Brain pericyte (primary cell): ENCODE data around the gene CDK18.

Source experiments
- DNase-seq: peaks from one replicate; pipeline ENCODE4 v3.0.0-alpha.2; 2012; ENCODE audit warnings: low read depth, low spot score

The CDK18 gene

DNA sequence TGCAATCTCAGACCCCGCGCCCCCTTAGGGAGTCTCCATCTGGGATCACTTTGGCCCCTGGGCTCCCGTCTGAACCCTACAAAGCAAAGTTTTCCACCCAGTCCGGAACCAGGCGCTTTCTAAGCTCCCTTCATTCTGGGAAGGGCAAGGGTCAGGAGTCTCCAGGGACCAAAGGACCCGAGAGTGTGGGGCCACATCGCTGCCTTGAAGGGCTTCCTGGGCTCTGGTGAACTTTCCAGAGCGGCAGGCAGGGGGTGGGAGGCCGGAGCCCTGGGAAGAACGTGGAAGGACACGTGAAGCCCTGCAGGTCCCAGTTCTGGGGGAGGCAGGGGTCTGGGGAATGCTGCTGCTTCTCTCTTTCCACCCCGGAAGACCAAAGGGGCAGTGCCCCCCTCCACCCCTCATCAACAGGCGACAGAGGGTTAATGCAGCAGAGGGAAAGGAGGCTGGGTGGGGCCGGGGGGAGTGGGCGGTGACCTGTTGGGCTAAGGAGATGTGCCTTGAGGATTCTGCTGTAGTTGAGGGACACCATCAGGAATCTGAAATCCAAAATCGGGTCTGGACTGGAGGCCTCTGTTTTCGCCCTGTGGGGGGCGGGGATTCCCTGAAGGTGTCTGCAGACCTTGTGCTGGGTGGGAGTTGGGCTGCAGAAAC lies 734 bp downstream of the CDK18 start:
- DNase-seq: no peak

DNA sequence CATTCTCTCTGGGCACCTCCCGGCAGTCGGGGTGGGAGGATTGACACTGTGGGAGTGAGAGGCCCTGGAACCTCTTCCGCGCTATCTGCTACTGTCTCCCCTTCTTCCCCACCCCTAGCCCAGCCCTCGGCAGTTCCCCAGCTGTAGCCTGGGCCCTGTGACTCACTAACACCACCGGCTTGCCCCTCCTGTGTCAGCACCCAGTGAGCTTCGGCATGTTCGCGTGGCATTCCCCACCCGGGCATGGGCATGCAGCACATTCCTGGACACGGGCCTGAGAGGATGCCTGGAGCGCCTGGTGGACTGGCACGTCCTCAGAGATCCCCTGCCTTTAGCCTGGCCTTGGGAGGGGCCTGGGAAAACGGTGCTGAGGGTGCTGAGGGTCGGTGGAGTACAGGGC lies 1.3 kb downstream of the CDK18 start:
- no peak for DNase-seq

DNA sequence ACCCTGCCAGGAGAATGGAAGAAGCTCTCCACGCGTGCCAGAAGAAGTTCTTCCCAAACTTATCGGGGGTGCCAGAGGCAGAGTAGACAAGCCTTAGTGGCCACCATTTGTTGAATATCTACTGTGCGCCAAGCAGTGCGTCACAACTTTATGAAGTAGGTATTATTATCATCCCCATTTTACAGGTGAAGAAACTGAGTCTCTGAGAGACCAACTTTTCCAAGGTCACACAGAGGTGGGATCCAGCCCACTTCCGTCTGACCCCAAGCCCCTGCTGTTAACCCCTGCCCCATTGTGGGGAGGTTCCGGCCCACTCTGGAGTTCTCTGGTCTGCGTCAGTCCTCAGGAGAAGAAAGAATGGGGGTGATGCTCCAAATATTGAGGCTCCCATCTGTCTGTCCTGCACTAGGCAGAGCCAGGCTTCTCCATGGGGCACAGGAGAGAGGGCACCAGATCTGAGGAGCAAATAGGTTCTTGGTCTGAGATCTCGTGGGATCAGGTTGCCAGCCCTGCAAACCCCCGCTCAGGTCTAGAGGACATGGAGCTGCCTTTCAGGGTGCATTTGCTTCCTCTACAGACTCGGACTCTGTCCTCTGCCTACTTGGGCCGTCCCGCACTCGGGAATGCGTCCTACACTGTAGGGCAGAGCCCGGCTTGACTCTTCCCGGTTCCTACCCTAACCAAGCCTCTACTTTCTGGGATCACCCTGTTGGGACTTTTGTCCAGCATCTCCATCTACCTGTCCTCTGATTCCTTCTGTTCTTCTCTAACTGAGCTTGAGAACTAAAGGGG lies 2.1 kb downstream of the CDK18 start:
- no peak for DNase-seq

DNA sequence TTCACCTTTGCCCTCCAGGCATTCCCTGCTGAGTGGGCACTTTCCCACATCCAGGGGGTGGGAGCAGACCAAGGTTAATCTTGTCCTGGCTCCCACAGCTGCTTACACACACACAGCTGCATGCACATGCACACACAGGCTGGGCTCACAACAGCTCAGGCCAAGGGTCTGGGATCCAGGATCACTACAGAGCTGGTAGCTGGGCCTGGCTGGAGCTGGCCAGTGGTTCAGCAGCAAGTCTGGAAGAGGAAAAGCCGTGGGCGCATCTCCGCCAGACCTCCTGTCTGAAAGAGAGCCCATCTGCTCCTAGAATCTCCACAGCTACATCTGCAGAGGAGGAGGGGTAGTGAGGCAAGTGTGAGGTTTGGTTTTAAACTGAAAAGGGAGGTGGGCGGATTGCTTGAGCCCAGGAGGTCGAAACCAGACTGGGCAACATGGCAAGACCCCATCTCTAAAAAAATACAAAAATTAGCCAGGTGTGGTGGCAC lies 3.8 kb downstream of the CDK18 start:
- DNase-seq: no peak

DNA sequence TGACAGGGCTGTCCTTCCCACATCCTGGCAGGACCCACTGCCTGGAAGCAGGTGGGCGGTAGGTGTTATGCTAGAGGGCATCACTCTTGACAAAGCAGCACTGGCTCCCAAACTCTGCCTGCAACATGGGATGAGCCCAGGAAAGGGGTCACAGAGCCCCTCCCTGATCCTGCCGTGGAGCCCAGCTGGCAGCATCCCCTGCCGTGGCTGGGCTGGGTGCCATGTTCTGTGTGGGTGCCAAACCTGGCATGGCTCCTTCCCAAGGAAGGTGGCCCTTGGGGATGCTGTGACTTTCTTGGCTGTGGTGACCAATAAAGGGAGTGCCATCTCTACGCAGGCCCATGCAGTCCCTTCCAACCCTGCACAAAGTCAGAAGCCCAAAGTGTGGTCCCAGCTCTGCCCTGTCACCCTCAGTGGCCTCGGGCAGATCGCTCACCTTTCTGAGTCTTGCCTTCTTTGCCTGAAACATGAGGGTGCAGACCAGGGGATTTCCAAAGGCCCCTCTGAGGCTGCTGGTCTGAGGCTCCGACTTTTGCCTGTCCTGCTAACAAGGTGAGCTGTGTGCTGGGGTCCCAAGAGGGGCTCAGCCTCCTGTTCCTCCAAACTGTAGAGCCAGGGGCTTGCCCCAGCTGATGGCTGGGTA lies 6.0 kb downstream of the CDK18 start:
- DNase-seq: no peak

DNA sequence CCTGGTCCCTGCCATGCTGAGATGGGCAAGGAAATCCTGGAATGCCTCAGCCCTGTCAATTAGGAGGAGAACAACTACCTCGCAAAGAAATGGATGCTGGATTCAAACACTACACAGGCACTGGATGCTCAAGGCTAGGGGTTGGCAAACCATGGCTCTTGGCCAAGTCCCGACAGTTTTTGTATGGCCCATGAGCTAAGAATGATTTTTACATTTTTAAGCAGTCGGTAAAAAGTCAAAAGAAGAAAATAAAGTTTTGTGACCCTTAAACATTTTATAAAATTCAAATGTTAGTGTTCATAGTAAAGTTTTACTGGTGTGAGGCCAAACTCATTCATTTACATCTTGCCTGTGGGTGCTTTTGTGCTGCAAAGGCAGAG lies 6.5 kb downstream of the CDK18 start:
- no peak for DNase-seq

DNA sequence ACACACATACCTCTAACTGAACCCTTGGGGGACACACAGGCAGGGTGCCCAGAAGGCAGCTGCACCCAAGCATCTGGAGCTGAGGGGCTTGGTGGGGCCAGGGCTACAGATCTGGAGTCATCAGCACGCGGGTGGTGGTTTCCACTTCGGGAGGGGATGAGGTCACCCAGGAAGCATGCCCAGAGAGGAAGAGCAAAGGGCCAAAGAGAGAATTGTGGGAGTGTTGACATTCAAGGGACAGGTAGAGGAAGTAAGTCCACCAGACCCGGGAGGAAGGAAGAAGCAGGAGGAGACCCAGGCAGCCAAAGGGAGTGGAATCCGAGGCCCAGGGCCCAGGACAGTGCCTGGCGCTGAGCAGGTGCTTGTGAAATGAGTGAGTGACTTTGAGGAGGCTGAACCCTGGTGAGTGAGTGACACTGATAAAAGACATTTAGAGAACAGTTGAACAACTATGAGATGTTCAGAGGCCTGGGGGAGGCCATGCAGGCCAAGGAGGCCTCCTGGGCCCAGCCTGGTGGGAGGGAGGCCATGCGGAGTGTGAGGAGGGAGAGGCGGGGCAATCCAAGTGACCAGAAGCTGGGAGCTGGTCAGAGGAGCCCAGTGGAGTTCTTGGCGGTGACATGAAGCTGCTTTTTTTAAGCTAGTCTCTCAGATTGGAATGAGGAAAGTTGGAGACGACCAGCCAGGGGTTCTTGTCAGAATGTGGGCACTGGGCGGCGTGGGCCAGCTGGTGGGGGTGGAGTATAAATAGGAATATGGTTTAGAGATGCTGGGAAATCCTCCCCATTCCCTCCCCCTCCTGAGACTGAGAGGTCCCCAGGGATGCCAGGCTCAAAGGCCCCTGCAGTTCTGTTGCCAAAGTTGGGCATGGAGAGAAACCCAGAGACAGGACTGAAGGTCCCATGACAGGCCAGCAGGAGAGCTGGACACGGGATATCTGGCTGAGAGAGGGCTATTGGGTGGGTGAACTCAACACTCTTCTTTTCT lies 7.9 kb downstream of the CDK18 start:
- no peak for DNase-seq

DNA sequence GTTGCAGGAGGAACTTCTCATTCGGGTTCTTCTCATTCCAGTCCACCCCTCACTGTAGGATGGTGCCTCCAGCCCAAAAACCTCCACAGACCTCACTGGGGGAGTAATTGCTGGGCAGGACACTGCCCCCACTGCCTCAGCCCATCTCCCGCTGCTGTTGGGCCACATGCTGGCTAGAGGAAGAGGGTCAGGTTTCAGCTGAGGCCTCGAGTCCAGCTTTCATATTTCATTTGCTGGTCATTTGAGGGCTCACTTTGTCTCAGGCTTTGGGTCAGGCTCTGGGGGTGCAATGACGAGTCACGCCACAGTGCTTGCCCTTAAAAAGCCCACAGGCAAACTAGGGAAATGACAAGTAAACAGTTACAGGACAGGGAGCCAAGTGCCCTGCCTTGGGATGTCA lies 9.3 kb downstream of the CDK18 start:
- no peak for DNase-seq

DNA sequence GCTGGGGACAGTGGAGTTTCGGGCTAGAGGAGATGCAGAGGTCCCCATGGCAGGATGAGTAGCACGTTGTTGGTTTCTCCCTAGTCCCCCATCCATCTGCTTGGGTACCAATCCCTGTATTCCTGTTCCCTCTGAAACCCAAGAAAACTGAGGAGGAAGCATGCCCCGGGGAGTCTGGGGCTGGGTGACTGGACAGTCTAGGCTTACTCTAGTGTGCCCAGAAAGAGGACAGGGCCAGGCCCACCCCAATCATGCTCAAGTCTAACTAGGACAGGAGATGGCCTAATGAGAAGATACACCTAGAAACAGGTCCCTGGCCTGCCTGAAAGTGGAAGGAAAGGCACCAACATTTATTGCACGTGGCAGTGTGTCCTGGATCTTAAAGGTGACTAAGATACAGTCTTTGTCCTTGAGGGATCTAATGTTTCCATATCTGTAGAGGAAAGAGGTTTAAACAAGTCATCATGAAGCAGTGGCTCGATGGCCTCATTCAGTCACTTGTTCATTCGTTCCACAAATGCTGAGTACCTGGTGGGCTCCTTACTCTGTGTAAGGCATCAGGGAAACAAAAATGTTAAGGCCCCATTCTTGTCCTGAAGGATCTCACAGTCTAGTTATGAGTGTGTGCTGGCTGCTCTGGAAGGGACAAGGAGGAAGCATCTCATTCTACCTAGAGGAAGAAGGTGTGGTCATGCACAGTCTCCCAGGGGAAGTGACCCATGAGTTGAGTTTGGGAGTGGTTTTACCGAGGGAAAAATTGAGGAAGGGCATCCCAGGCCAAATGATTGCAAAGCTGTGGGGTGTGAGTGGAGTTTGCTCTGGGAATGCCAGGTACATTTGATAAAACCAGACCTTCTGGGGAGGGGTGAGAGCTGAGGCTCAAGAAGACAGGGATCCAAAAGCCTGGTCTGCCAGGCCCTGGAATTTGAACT lies 10.0 kb downstream of the CDK18 start:
- no peak for DNase-seq

DNA sequence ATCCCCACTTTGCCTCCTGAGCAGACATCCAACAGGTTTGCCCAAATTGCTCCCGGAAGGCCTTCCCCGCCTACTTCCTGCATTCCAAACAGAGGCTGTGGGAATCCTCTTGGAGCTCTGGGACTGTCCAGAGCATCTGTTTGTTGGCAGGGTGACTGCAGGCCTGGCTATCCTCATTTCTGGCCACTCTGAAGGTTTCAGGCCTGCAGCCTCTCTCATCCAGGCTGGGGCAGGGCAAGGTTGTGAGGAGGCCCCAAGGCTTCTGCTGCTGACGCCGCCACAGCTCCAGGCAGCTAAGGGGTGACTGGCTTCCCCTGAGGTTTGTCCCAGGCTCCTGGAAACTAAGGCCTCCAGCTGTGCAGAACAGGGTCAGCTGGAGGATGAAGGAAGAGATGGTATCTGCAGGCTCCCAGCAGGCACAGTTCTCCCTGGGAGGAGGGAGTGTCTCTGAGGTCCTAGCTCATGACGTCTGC lies 11.3 kb downstream of the CDK18 start:
- peak; percentile 47 for DNase-seq

DNA sequence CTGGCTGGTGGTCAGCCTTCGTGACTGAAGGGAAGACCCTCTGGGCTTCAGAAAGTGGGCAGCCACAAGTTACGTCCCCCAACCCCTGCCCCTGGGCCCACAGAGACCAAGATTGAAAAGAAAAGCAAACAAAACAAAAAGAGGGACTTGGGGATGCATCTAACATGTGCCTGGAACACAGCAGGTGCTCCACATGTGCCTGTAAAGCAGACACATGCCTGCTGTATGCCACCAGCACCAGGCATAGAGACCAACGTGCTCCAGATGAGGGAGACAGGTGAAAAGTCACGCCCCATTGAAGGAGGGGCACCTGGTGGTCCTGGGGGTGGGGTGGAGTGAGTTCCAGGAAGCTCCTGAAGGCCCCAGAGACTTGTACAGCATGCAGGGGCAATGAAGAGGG lies 11.9 kb downstream of the CDK18 start:
- DNase-seq: no peak

DNA sequence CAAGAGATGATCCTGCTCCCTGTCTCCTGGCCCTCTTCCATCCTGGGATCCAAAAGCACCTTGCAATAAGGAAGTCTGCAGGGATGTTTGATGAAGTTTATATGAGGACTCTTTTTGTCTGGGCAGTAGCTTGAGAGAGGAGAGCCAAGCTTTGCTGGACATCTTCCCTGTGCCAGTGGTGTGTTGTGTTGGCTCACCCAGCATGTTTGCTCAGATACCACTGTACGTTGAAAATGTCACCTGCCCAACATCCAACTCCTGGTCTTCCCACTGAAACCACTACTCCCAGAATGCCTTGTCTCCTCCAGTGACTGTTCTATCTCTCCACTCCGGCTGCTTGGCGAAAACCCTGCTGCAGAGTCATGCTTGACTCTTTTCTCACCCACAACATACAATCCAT lies 12.8 kb downstream of the CDK18 start:
- DNase-seq: no peak

DNA sequence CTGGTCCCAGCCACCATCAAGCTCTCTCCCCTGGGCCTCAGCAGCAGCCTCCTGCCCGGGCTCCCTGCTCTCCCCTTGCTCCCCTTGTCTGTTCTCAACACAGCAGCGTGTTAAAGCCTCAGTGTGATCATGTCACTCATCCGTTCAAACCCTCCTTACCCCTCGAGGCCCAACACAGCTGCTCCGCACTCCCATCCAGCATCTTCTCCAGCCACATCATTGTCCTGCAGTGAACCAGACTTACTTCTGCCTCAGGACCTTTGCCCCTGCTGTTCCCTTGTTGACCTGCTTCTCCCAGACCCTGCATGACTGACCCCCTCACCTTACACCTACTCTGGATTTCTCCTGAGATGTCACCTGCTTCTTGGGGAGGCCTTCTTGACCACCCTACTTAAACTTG lies 13.3 kb downstream of the CDK18 start:
- DNase-seq: no peak

DNA sequence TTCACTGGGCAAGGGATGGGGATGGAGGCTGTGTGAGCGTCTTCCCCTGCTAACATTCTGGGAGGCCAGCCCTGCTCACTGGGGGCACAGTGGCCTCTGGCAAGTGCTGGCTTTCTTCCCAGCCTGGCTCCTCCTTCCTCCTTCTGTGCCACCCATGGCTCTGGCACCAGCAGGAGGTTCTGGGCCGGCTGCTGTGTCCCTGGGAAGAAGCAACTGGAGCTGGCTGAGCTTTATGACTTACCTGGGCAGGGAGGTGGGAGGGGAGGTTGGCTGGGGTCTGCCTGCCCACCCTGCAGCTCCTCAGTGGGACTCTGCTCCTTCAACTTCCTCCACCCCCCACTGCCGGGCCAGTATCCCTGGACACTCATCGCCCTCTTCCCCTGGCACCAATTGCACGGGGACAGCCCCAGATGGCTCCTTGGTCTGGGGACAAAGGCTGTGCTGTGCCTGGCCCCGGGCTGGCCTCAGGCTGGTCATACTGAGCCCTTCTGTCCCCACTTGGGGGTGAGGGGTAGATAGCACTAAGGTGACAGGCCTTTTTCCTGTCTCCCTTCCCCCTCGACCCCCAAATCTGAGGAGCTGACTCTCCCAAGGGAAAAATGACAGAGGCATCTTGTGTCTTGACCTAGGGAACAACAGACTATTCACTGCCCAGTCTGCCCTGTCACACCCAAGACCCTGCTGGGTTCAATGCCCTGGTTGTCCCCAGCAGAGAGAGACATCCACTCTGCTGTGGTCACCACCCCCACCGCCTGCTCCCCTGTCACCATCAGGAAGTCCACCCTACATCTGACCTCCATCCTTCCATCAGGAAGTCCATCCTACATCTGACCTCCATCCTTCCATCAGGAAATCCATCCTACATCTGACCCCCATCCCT lies 14.4 kb downstream of the CDK18 start:
- DNase-seq: no peak

DNA sequence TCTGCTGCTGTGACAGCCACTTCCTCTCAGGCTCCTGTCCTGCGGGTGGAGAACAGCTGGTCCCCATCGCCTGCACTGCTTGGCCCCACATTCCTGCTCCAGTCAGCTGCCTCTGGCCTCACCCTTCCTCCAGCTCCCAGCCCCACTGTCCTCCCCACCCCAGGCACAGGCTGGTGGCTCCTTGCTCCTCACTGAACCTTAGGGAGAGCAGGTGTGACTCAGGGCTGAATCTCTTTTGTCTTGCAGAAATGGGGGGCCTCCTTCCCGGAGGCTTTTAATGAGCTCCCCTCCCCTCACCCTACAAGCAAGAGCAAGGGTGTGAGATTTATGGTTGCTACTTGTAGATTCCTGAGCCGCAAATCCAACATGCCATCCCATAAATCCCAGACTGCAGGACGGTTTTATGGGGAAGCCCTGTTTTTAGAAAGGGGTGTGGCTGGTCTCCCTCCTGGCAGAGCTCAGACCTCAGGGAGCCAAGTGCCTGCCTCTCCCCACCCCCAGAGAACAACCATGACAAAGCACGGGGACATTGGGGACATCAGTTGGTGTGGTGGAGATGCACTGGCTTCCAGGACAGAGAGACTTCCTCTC lies 15.2 kb downstream of the CDK18 start:
- no peak for DNase-seq

DNA sequence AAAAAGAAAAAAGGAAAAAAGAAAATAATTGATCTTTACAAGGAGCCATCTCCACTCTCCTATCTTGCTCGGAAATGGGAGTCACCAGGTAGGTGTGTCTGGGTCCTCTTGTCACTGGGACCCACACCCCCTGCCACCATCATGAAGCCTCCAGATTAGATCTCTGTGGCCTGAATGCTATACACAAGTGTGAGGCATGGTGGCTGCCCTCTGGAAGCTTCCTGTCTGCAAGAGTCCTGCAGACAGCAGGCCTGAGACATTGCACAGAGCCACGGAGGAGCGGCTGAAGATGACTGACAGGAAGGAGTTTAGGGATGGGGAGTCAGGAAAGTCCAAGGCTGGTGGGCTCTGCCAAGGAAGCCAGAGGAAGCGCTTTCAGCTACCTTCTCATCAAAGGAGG lies 16.2 kb downstream of the CDK18 start:
- DNase-seq: no peak

DNA sequence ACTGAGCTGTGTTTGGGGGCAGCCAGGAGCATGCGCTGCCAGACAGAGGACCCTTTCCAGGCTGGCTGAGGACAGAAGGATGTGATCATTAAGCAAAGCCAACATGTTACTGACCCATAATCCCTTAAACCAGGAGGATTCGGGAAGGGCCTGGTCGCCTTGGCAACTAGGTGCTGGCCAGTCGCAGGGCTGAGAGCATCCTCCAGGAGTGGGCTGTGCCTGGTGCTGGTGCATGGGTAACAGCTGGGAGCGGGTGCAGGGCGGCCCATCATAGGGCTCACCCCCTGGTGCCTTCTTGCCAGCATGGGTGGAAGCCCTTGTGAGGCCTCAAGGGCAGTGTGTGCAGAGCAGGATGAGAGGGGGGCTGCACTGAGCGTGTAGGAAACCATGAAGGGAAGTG lies 17.2 kb downstream of the CDK18 start:
- no peak for DNase-seq

DNA sequence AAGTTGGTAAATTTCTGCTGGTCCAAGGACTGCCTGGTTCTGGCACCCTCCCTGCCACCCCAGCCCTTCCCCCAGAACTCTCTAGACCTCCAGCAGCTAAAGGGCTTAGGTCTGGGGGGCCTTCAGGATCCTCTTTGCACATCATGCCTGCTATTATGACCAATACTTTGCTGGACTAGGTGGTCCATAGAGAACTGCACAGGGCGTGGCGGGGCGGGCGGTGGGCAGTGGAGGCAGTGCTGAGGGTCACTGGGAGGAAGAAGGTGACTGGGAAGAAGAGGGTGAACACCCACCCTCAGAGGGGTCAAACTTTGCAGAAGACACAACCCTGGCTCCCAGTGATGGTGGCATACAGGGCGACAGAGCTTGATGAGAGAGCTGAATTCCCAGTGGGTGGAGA lies 18.2 kb downstream of the CDK18 start:
- no peak for DNase-seq

DNA sequence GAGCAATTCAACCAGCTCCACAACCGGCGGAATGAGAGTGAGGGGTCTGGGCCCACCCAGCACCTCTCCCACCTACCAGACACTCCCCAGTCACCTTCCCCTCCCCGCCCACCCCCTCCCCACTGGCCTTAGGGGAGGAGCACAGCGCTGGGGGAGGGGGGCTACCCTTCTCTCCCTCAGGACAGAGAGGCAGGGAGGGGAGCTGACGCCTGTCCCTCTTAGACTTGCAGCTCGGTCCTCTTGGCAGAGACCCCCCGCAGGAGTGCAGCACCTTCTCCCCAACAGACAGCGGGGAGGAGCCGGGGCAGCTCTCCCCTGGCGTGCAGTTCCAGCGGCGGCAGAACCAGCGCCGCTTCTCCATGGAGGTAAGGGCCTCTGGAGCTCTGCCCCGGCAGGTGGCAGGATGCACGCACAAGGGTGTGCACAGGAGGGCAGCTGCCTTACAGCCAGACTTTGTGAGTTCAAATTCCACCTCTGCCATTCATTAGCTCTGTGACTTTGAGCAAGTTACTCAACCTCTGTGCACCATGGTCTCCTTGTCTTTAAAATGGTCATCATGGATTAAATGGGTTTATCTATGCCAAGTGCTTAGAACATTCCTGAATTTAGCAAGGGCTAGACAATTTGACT lies 18.9 kb downstream of the CDK18 start:
- DNase-seq: no peak
